HEK293 (cell line): ENCODE data around the gene C1orf167.

Source experiments
- GLIS1 ChIP-seq: fragments of 450-650 bp; formaldehyde crosslinking; IDR thresholded peaks from 2 replicates; pipeline ENCODE4 v1.5.1; 2016; ENCODE audit warnings: missing biosample characterization, missing genetic modification characterization
- IKZF3 ChIP-seq: fragments of 450-650 bp; IDR thresholded peaks from 2 replicates; pipeline ENCODE4 v1.5.0; 2018; ENCODE audit warnings: missing biosample characterization, mild to moderate bottlenecking, missing genetic modification characterization, moderate library complexity
- PRDM6 ChIP-seq: fragments of 450-650 bp; formaldehyde crosslinking; IDR thresholded peaks from 2 replicates; pipeline ENCODE4 v1.5.1; 2017; ENCODE audit warnings: missing biosample characterization, missing genetic modification characterization
- REST ChIP-seq: fragments of 450-650 bp; formaldehyde crosslinking; IDR thresholded peaks from 2 replicates; pipeline ENCODE4 v1.5.1; 2016; ENCODE audit warnings: missing biosample characterization, missing genetic modification characterization
- ZBTB21 ChIP-seq: fragments of 450-650 bp; formaldehyde crosslinking; IDR thresholded peaks from 2 replicates; pipeline ENCODE4 v1.5.1; 2017; ENCODE audit warnings: missing biosample characterization, missing genetic modification characterization
- ZNF311 ChIP-seq: fragments of 450-650 bp; formaldehyde crosslinking; IDR thresholded peaks from 2 replicates; pipeline ENCODE4 v1.5.1; 2017; ENCODE audit warnings: missing biosample characterization, missing genetic modification characterization, borderline replicate concordance
- ZNF394 ChIP-seq: fragments of 450-650 bp; formaldehyde crosslinking; IDR thresholded peaks from 2 replicates; pipeline ENCODE4 v1.5.1; 2016; ENCODE audit warnings: missing biosample characterization, missing genetic modification characterization, mild to moderate bottlenecking, moderate library complexity, borderline replicate concordance
- ZNF426 ChIP-seq: fragments of 450-650 bp; formaldehyde crosslinking; IDR thresholded peaks from 2 replicates; pipeline ENCODE4 v1.5.1; 2017; ENCODE audit warnings: missing biosample characterization, missing genetic modification characterization, mild to moderate bottlenecking, inconsistent platforms, moderate library complexity
- ZNF571 ChIP-seq: fragments of 450-650 bp; formaldehyde crosslinking; IDR thresholded peaks from 2 replicates; pipeline ENCODE4 v1.5.0; 2017; ENCODE audit warnings: missing biosample characterization, missing genetic modification characterization
- ZNF777 ChIP-seq: fragments of 450-650 bp; formaldehyde crosslinking; IDR thresholded peaks from 2 replicates; pipeline ENCODE4 v1.5.1; 2017; ENCODE audit warnings: missing biosample characterization, missing genetic modification characterization, borderline replicate concordance
- TF ChIP-seq, protein P1 (sequence below): fragments of 450-650 bp; formaldehyde crosslinking; IDR thresholded peaks from 2 replicates; pipeline ENCODE4 v1.5.1; 2016; ENCODE audit warnings: missing biosample characterization, missing genetic modification characterization
- TF ChIP-seq, protein P2 (sequence below): fragments of 450-650 bp; formaldehyde crosslinking; IDR thresholded peaks from 2 replicates; pipeline ENCODE4 v1.5.1; 2016; ENCODE audit warnings: missing biosample characterization, missing genetic modification characterization

DNA sequence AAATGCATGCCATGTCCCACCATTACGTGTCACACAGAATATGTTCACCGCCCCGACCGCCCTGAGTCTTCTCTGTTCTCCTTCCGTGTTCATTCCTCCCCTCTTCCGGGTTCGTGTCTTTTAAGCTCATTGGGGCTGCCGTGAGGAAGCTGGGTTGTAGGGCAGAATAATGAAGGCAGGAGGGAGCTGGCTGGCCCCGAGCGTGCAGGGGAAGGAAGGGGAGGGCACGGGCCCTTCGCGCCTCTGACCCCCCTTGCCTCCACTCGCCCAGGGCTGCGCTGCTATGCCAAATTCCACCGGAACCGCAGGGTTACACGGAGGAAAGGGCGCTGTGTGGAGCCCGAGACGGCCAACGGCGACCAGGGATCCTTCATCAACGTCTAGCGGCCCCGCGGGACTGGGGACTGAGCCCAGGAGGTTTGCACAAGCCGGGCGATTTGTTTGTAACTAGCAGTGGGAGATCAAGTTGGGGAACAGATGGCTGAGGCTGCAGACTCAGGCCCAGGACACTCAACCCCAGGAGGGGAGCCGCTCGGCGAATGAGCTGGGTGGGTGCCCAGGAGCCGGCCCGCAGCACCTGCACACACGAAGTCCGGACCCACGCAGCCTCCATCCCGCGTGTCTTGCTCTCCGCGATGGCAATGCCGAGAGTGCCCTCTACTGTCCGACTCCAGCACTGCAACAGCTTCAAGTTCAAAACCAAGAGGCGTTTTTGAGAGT is 42.5 kb upstream of the C1orf167 start:
- TF ChIP-seq, protein P1, sequence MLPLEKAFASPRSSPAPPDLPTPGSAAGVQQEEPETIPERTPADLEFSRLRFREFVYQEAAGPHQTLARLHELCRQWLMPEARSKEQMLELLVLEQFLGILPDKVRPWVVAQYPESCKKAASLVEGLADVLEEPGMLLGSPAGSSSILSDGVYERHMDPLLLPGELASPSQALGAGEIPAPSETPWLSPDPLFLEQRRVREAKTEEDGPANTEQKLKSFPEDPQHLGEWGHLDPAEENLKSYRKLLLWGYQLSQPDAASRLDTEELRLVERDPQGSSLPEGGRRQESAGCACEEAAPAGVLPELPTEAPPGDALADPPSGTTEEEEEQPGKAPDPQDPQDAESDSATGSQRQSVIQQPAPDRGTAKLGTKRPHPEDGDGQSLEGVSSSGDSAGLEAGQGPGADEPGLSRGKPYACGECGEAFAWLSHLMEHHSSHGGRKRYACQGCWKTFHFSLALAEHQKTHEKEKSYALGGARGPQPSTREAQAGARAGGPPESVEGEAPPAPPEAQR (tag by site-specific recombination): no peak
- TF ChIP-seq, protein P2, sequence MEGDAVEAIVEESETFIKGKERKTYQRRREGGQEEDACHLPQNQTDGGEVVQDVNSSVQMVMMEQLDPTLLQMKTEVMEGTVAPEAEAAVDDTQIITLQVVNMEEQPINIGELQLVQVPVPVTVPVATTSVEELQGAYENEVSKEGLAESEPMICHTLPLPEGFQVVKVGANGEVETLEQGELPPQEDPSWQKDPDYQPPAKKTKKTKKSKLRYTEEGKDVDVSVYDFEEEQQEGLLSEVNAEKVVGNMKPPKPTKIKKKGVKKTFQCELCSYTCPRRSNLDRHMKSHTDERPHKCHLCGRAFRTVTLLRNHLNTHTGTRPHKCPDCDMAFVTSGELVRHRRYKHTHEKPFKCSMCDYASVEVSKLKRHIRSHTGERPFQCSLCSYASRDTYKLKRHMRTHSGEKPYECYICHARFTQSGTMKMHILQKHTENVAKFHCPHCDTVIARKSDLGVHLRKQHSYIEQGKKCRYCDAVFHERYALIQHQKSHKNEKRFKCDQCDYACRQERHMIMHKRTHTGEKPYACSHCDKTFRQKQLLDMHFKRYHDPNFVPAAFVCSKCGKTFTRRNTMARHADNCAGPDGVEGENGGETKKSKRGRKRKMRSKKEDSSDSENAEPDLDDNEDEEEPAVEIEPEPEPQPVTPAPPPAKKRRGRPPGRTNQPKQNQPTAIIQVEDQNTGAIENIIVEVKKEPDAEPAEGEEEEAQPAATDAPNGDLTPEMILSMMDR (tag by site-specific recombination): peak; percentile 93
- TF ChIP-seq PRDM6 (tag by site-specific recombination): no peak
- TF ChIP-seq REST (tag by site-specific recombination): no peak
- no peak for TF ChIP-seq ZNF394 (tag by site-specific recombination)
- TF ChIP-seq ZNF777 (tag by site-specific recombination): no peak
- no peak for TF ChIP-seq IKZF3 (tag by site-specific recombination)
- no peak for TF ChIP-seq ZBTB21
- TF ChIP-seq ZNF426 (tag by site-specific recombination): no peak
- peak; percentile 62 for TF ChIP-seq GLIS1
- TF ChIP-seq ZNF311 (tag by site-specific recombination): no peak
- no peak for TF ChIP-seq ZNF571
